Caki2 (cell line): ENCODE results near the gene STRA8. TPM values are rescaled to one million over a fixed set of nuclear protein-coding genes. Genes with fewer than 3 reads are reported as not detected.

Experiments used
- DNase-seq: peaks from one replicate; pipeline ENCODE4 v3.0.0-alpha.2; 2015; ENCODE audit warnings: low read depth
- in situ Hi-C: cut with HindIII; loops from 2 replicates; pipeline ENCODE4 v1.10.0; 2016; ENCODE audit warnings: low sequenced_read_pairs, low pct_unique_long_range_greater_than_20kb, mixed read lengths
- total RNA-seq: library from RNA; depleted of rRNA; stranded (reverse); fragments of >200 nt; shearing (Covaris generic); gene quantifications from 2 replicates; pipeline ENCODE4 v1.2.3, GENCODE V29; 2014; ENCODE audit warnings: low replicate concordance; rRNA removed

The STRA8 gene, protein sequence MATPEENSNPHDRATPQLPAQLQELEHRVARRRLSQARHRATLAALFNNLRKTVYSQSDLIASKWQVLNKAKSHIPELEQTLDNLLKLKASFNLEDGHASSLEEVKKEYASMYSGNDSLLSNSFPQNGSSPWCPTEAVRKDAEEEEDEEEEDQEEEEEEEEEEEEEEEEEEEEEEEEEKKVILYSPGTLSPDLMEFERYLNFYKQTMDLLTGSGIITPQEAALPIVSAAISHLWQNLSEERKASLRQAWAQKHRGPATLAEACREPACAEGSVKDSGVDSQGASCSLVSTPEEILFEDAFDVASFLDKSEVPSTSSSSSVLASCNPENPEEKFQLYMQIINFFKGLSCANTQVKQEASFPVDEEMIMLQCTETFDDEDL
- not detected in 2 replicates for total RNA-seq

DNA sequence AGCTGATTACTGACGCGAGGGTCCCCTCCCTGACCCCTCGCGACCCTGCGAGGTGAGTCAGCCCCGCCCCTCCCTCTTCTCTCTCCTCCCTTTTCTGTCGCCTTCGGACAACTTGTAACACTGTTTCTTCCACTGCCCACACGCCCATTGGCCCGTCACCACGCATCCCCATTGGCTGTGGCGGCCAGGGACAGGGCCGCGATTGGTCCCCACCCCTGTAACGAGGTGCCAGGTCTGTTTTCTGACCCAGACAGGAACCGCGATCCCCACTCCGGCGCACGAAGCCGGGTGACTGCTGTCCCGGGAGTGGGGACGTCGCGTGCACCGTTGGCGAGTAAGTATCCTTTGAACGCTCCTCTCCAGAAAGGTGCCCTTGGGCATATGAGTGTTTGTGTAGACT lies at the start of gene STRA8:
Gene STRA8 (plus strand): TSS at position 269 of the 400 bp plus-strand sequence. CDS start 6,687 bp downstream, outside the sequence.
- in situ Hi-C loops: no loop called here
- DNase-seq: no peak

GRCh38 chr7:135184254-135184841 lies 49.3 kb upstream of the STRA8 start:
- in situ Hi-C loops: no loop called here
- no peak for DNase-seq

DNA sequence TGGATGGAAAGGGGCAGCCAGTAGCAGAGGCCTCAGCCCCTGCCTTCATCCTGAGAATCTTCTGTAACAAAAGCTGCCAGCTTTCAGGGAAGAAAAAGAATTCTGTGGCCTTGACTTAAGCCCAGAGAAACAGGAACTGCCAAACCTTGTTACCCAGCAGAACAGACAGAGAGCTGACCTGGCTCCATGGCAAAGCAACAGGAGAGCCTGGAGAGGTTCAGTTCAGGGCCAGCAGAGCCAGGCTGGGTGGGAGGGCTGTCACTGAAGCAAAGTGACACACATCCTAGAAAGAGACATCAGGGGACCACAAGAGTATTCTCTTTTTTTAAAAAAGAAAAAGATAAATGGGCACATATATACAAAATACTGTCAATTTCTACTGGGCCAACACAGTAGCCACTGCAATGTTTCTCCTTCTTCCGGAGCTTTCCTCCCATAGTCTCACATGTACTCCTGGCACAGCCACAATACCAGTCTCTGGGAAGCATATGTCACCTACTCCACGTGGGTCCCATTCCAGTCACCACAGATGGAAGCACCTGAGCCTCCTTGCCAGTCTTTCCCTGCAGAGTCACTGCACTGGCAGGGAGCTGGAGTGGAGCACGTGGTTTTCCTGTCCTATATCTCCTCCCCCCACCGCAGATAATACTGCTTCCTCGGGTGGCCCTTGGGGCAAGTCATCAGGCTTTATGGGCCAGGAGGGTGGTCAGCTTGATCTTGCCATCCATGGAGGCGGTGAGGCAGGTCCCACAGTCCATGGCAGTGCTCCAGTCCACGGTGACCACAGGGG lies 48.0 kb upstream of the STRA8 start:
- DNase-seq: no peak
- in situ Hi-C loops: no loop called here

DNA sequence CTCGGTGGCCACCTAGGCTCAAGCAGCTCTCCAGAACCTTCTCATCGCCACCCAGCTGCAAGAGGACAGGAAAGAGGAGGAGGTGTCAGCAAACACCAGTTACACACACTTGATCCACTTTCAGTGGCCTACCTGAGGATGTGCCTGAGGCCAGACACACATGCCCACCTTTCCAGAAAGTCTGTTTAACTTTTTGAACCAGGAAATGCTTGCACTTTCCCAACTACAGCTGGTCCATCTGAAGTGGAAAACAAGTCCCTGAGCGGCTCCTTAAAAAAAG lies 47.4 kb upstream of the STRA8 start:
- in situ Hi-C loops: no loop called here
- DNase-seq: no peak

DNA sequence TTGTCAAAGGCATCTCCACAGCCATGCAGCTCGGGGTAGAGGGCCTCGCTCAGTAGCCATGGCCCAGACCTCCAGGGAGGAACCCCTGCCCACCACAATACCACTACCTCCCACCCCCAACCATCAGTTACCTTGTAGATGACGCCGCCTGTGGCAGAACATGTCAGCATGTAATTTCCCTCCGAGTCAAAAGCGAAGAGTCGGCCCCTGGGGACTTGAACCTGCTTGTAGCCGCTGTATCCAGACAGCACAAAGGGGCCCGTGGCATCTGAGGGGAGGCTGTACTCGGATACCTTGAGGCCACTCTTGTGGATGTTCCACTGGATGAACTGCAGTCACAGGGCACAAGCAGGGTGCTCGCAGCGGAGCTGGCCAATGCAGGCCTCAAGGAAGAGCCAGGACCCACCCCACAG lies 46.8 kb upstream of the STRA8 start:
- in situ Hi-C loops: no loop called here

GRCh38 chr7:135188298-135188984 lies 45.2 kb upstream of the STRA8 start:
- in situ Hi-C loops: no loop called here

More for the DNA sequence above, 46.8 kb upstream of the STRA8 start:
- DNase-seq: no peak

GRCh38 chr7:135189221-135189662 lies 44.4 kb upstream of the STRA8 start:
- no peak for DNase-seq
- in situ Hi-C loops: no loop called here

More at GRCh38 chr7:135188298-135188984, 45.2 kb upstream of the STRA8 start:
- DNase-seq: no peak

DNA sequence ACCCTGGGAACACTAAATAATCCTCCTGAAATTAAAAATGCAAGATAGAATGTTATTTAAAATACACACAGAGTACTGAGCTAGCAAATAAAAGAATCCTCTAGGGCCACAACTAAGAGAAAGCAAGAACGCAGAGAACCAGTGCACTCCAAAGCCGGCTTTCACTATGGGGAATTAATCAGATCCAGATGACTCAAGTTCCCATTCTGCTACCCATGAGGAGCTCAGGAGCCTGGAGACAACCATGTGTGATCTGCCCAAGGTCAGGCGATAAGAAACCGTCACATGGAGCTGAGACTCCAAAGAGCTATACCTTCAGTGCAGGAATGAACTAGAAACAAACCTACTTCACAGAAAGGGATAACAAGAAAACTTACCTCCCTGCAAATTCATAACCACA lies 43.7 kb upstream of the STRA8 start:
- in situ Hi-C loops: no loop called here
- no peak for DNase-seq

DNA sequence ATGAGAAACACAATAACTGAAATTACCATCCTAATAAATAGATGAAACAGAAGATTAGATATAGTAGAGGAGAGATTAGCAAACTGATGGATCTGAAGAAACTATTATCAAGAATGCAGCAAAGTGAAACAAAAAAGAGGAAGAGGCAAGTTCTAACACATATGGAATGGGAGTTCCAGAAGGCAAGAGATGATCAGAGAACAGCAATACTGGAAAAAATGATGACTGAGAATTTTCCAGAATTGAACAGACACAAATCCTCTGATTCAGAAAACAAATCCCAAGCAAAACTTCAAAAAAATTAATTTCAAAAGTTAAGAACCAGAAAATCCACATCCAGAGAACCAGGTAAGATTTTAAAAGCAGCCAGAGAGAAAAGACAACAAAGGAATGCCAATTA lies 42.9 kb upstream of the STRA8 start:
- in situ Hi-C loops: no loop called here
- no peak for DNase-seq

GRCh38 chr7:135192914-135193536 lies 40.6 kb upstream of the STRA8 start:
- in situ Hi-C loops: no loop called here
- DNase-seq: no peak

DNA sequence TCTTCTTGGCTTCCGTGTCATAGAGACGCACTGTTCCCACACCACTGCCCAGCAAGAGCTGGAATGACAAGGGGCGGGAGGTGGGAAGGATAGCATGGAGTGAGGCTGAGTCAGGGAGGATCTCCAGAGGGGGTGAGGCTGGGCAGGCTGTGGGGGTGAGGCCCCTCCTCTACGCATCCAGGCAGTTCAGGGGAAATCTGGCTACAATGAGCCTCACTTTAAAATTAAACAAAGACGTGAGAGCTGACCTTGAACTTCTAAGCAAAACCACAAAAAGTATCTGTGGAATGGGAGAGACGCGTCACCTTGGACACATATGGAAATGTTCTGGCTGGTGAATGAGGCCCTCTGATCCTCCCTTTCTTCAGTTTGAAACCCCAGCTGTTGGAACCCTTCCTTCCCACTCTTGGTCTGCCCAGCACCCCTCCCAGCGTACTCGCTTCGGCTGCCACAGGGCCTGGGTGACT lies 40.0 kb upstream of the STRA8 start:
- no peak for DNase-seq
- in situ Hi-C loops: no loop called here

GRCh38 chr7:135194494-135195095 lies 39.0 kb upstream of the STRA8 start:
- in situ Hi-C loops: no loop called here
- no peak for DNase-seq

DNA sequence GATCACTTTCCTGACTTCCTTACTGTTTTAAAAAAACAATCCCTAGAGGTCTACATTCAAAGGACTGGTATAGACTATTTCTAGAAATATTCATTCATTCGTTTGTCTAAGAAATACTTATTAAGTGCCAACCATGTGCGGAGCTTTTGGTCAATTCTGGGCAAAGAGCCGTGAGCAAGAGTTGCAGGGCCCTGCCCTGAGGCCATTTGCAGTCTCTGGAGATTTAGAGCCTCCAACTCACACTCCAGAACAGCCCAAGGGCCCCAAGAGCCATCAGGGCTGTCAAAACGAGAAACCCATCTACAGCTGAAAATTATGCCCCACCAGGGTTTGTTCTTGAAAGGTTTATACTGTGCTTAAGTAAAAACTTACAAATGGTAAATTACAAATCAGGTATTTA lies 38.5 kb upstream of the STRA8 start:
- no peak for DNase-seq
- in situ Hi-C loops: no loop called here

DNA sequence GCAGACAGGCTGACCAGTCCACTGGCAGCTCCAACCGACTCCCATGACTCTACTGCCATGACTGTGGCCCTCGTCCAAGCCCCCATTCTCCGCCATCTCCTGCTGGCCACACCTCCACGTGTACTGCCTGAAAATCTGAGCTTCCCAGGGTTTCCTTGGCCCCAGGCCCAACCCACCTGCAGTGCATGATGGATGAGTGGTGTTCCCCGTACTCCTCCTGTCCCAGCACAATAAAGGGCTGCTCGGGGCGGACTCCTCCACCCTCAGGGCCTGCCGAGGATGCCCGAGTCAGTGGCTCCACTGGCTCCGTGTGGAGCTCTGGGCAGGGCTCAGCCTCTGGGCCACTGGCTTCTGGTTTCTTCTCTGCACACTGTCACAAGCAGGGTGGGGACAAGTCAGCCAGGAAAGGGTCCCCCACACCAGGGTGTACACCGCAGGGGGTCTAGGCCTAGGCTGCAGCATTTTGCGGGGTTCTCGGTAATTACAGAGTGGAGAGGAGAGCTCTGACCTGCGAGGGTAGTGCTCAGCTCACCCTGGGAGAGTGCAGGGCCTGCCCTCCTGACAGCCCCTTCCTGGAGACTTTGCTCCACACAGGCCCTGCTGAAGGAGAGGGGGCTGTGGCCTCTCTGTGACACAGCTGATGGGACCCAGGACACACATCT lies 37.5 kb upstream of the STRA8 start:
- in situ Hi-C loops: no loop called here
- no peak for DNase-seq

GRCh38 chr7:135197343-135197742 lies 36.3 kb upstream of the STRA8 start:
- in situ Hi-C loops: no loop called here
- no peak for DNase-seq

DNA sequence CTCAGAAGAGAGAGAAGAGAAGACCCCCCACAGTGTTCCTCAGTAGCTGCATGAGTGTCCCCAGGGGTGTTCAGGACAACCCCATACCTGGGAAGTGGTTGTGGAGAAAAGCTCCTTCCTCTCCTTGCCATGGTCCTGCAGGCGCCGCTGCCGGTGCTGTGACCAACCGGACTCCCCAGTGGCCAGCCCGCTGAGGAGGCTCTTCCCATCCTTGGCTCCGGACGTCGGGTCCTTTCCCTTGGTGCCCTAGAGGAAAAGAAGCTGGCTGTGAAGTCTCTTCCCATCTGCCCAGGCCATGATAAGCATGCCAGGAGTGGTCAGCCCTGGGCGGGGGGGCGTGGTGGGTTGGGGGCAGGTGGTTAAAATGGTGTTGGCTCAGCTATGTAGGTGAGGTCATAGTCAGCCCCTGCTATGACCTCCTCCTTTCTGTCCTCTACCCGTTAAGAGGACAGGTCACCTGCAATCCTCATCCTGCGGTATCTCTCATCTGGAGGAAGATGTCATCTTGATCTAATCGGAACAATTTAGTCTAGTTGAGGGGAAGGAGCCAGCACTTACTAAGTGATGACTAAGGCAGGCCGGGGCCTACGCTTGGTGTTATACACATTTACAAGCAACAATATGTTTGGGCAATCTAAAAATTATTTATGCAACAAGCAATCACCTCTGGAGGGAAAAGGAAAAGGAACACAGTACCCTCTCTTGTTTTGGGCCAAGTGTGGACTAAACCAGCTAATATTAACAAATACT lies 35.6 kb upstream of the STRA8 start:
- DNase-seq: no peak
- in situ Hi-C loops: no loop called here

DNA sequence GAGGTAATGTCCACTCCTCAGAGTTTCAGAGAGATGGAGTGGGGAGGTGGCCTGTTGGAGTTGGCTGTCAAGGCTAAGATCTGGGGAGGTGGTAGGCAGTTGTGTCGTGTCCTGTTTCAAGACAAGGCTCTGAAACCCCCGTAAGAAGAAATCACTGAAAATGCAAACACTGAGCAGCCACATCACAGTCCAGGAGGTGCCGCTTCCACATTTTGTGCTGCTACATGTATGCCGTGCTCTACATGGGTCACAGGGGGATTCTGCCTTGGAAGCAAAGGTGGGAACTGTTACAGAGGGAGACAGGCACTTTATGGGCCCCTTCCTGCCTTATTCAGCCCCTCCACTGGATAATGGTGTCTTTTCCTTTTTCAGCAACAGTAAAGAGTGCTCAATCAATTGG lies 34.2 kb upstream of the STRA8 start:
- in situ Hi-C loops: no loop called here
- DNase-seq: no peak
